SKM-1 (cell line): Measurements from ENCODE around the gene FAM114A2.
"Not testable (repeated sequence)": the region's sequence is repeated elsewhere in the genome, so short reads cannot be mapped to it uniquely, and the experiment has no call there.

Source experiments
- DNase-seq: peaks from one replicate; lab custom pipeline; 2025; ENCODE audit not compliant: unreplicated experiment; lab: John Stamatoyannopoulos, UW

FAM114A2 gene

DNA sequence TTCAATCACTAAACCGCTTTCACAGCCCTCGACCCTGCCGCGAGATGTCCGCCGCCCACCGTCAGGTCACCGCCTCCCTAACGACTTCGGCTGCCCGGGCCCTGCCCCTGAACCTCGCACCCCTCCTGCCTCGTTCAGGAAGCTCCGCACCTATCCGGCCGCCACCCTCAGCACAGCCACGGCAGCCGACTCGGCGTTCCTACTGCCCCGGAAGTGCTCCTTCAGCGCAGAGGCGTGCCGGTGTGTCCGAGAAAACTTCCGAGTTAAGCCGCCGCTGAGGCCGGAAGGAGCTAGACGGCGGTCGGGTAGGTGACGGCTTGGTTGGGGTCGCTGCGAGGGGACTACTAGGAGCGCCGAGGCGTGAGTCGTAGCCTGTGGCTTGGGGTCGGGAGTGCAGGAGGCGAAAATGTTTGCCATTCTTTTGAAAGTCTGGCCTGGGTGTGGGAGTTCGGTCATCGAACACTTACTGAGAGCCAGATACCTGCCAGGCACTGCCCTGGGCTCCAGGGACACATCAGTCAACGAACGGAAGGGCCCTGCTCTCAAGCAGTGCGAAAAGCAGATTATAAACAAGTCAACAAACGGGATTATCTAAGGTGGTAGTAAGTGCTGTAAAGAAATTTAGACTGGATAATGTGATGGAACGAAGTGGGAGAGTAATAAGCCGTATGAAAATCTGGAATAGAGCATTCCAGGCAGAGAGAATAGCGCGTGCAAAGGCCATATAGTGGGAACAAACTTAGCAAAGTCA lies at the start of gene FAM114A2, which contains the start of gene MFAP3:
Gene FAM114A2, minus strand, starts transcription at position 204 of the 751 bp plus-strand sequence. CDS start 3,957 bp downstream, outside the sequence.
Gene MFAP3, plus strand, starts transcription at position 261 of the 751 bp plus-strand sequence. CDS start 10,756 bp downstream, outside the sequence.
- DNase-seq = peak; percentile 89

DNA sequence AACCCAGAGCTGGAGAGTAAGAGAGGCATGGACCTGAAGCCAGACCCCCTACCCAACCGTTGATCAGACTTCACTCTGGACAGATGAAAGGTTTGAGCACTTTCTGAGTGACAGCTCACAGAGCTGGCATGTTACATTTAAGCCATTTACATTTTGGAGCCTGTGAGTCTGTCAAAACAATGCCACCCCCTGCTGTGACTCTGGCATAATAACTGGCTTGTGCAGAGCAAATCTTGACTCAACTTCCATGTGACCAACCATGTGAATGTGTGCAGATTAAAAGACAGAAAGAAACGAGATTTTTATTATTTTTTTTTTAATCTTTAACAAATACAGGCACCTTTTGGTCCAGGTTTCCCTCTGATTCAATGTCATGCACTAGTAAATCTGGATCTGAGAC lies 48.5 kb upstream of the FAM114A2 start:
- DNase-seq = no peak

DNA sequence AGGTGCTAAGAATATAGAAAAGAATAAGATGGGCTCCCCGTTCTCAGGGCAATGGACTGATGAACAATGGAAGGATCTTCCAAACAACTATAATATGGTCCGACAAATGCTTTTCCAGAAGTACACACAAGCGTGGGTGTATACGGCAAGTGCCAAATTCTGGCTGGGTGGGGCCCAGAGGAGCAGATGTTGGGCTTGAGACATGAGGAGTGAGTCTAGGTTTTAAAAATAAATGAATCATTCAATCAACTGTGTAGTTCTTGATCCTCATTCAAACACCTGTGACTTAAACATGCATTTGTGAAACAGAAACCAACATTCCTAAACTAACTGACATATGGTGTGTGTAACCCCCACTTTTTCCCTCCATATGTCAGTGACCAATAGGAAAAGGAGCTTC lies 47.9 kb upstream of the FAM114A2 start:
- no peak for DNase-seq

DNA sequence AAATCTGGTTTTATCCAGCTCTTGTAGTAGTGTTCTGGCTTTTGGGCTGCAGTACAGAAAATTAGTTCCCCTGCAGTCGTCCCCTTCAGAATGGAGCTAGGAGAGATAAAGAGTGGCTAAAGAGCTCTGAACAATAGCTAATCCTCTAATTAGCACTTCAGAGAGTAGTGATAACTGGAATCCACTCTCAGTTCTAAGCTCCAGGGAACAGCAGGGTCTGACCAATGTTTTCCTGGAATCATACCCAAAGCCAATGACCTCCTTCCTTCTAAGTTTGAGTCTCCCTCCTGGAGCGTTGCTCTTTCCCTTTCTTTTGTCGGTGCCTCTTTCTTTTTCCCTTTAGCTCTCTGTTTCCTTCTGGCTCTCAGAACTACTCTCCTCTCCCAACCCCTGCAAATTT lies 47.4 kb upstream of the FAM114A2 start:
- DNase-seq = no peak

DNA sequence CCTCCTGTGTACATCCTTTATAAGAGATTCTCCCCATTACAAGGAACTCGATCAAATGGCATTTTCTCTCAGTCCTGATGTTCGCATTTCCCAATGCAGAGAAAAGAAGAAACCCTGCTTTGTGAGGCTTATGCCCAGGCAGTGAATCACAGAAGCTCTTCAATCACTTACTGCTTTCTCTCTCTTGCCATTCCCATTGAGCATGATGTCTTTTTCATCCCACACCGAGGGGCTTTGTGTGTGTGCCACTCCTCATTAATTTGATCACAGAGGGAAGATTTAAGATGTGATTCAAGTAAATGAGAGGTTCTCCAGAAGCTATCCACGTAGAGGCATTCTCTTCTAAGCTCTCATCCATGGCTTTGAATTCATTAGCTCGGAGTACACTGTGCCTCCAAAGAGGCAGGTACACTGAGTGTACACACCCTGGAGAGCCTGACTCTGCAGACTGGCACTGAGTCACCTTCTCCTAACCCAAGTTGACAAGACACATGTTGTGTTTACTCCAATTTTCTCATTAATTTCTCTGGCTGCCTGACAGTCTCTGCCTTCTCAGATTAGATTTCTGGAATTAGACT lies 45.4 kb upstream of the FAM114A2 start:
- DNase-seq = no peak

DNA sequence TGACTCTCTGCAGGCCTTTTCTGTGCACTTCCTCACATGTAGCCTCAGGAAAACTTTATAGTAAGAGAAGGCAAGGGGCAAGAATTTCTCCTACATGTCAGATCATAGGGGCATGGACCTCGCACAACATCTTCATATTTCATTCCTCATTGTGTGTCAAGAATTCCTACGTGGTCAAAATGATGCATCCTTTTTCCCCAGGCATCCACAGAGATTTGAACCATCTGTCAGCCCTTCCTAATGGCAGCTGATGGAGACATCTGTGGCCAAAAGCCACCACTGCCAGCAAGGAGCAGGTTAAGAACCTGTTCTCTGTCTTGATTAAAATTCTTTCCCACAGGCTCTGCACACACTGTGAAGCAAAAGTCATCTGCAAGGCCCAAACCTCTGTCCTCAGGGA lies 42.5 kb upstream of the FAM114A2 start:
- DNase-seq = no peak

DNA sequence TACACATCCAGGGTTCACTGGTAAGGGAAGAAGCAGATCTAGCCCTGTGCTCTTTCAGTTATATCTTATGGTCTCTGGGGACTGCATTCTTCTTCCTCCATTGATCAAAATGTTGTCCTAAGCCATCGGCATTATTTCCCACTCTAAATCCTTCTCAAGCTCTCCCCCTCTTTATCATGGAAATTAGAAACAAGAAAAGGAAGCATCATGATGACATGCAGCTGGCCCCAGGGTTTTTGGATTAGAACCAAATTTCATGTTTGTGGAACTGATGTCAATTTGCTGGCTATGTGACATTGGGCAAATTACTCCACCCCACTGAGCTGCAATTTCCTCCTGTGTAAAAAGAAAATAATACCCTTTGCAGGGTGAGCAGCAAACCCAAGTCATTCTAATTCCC lies 39.6 kb upstream of the FAM114A2 start:
- no peak for DNase-seq

DNA sequence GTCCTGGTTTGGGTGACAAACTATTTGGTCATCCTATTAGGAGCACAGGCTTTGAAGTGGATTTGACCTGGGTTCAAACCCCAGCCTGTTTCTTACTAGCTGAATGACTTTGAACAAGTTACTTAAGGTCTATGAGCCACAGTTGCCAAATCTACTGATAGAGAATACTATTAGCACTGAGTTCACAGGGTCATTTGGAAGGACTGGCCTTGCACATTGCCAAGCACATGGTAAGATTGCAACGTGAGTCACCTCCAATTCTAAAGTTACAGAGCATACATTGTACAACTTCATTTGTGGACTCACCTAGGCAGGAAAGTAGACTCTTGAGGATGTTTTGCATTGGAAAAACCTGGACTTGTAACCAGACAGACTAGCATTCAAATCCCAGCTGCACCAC lies 39.0 kb upstream of the FAM114A2 start:
- no peak for DNase-seq

DNA sequence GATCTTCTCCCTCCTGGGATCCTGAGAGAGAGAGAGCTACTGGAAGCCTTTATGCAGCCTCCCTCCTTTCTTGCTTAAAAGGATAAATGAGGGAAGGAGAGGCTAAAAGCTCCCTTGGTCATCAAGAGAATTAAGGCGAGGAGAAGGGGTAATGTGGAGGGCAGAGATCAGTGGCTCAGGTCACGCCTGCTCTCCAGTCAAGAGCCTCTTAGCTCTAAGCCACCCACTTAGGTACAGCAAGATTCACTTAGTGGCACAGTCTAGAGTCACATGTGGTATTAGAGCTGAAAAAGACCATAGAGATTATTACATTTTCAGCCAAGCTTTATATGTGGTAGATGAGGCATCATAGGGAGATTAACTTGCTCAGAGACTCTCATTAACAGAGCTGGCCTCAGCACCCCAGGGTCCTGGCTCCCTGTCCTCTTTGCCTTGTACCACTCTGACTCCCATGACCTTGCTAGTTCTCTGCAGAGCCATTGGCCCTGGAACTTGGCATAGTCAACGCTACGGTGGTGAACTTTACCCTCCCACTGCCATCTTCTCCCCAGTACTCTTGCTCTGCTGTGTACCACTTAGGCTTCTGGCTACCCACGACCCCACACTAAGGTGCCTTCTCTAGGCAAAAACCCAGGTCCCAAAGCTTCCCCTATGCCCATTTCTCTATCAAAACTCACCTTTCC lies 37.7 kb upstream of the FAM114A2 start:
- no peak for DNase-seq

DNA sequence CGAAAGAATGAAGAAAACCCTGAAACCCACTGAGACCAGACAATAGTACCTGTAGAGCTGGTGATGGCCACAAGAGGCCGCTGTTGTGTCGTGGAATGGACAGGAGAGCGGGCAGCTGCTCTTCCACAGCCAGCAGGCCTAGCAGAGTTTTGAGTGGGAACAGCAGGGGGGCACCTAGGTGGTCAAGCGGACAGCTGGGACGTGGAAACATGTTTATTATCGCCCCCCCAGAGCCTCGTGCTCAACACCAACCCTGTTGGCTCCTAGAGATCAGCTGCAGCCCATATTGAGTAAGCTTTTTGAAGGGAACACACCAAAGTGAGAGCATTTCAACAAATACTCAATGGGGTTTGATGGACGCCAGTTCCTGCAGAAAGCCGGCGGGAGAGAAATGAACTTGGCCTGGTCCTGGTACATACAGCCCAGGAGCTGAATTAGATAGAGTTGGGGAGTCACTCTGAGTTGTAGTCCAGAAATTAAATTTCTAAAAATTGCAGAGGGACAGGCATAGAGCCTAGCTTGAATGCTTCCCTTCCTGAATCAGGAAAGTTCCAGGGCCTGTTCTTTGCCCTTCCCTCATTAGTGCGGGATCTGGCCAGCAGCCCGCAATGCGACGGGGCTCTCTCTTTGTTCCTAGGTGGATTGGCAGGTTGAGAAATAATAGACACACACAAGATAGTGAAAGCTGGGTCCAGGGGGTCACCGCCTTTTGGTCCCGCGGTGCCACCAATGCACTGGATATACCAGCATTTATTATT lies 33.9 kb upstream of the FAM114A2 start:
- DNase-seq = peak; percentile 8

DNA sequence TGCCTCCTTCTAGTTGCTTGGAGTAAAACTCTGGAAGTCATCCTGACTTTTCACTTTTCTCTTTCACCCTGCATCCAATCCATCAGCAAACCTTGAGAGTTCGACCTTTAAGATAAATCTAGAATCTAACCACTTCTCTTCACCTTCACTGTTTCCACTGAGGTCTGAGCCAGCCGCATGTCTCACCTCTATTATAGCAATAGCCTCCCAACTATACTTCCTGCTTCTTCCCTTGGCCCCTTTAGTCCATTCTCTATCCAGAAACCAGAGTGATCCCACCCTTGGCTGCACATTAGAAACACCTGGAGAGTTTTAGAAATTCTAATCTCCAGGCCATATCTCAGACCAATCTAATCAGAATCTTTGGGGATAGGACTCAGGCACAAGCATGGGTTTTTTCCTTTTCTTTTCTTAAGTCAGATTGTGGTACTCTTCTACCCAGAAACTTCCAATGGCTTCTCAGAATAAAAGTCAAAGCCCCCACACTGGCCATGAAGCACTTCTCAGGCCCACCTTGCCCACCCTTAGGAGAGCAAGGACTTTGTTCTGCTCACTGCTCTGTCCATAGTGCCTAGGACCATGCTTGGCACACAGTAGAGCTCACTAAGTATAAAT lies 33.2 kb upstream of the FAM114A2 start:
- DNase-seq = no peak

DNA sequence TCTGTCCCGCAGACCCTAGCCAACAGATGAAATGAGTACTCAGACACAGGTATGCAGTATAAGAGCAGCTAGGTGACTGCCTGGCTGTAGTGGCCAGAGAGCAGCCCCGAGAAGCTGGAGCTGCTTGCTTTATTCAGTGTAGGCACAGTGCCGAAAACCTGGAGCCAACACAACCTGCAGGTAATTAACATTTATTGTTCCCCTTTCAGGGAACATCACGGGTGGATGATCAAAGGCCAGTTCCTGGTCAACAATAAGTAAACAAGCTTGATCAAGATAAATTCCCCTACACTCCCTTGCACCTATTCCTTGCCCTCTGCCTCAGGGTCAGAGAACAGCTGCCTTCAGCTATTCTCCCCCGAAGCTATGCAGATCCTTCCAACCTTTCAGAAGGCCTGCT lies 31.1 kb upstream of the FAM114A2 start:
- not testable (repeated sequence) for DNase-seq

DNA sequence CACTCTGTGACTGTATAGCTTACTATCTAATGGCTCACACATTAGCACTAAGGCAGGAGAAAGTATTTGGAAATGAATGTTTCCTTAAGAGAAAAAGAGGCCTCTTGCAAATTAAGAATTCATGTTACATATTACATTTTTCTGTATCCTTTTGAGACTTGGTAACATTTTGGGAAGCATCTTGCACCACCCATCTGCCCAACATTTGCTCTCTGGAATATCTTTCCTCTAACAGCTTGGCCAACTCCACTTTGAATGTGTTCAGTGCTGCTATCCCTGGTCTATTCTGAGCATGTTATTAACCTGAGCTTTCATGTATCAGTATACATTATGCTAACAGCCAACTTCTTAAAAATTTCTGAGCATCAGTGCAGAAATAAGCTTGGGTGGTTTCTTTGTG lies 27.3 kb upstream of the FAM114A2 start:
- no peak for DNase-seq

DNA sequence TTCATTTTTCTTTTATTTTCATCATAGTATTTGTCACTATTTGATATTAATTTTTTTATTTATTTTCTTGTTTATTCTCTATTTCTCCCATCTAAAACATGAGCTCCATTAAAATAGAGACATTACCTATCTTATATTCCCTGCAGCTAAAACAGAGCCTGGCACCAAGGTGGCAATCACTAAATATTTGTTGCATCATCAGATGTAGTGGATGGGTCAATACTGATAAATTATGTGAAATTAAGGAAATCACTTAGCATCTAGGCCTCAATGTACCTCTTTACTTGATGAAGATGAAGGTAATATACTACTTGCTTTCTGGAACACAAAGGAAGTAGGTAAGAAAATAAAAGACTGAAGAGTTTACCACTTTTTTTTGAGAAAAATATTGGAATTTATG lies 24.7 kb upstream of the FAM114A2 start:
- no peak for DNase-seq

DNA sequence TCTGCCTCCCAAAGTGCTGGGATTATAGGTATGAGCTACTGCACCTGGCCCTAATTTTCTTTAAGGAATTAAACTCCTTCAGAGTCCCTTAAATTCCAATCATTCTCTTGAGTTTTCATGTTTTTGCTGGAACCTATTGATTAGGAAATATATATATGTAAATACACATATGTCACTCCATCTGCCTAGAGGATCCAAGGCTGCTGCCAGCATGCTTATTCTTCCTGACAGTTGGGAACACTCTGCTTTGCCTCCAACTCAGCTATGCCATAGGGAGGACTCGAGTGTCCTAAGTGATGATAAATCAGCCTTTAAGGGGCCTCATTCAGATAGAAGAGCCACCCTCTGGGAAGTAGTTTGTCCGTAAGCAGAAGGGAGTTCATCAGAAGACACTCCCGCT lies 21.9 kb upstream of the FAM114A2 start:
- no peak for DNase-seq

DNA sequence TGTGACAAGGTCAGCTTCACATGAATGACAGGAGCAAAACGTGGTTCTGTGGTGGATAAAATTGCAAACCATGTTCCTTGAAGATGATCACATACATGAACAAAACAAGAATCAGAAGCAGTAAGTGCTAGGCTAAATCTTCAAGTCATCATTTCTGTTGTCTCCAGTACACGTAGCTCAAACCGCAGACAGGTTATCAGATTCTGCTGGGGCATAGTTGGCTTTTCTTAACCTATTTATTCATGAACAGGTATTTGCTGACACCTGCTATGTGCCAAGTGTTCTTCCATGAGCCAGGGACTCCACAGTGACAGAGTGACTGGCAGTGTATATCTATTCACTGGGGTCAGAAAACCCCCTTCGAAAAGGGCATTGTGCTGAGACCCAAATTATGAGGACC lies 20.9 kb upstream of the FAM114A2 start:
- DNase-seq = no peak

DNA sequence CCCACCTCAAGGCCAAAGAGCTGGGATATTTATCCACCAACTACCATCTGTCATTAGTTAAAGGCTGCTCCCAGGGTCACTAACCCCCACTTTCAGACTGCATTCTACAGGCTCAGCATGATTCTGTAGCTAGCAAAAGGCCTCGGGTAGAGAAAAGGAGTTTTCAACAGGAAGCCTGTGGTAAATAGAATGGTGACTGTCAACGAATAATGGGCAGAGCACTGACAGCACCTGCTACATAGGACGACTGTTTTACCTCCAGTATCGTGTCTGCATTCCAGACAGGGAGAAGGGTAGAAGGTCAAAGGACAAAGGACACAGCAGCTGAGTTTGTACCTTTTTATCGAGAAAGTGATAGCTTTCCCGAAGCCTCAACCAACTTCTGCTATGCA lies 20.3 kb upstream of the FAM114A2 start:
- no peak for DNase-seq

DNA sequence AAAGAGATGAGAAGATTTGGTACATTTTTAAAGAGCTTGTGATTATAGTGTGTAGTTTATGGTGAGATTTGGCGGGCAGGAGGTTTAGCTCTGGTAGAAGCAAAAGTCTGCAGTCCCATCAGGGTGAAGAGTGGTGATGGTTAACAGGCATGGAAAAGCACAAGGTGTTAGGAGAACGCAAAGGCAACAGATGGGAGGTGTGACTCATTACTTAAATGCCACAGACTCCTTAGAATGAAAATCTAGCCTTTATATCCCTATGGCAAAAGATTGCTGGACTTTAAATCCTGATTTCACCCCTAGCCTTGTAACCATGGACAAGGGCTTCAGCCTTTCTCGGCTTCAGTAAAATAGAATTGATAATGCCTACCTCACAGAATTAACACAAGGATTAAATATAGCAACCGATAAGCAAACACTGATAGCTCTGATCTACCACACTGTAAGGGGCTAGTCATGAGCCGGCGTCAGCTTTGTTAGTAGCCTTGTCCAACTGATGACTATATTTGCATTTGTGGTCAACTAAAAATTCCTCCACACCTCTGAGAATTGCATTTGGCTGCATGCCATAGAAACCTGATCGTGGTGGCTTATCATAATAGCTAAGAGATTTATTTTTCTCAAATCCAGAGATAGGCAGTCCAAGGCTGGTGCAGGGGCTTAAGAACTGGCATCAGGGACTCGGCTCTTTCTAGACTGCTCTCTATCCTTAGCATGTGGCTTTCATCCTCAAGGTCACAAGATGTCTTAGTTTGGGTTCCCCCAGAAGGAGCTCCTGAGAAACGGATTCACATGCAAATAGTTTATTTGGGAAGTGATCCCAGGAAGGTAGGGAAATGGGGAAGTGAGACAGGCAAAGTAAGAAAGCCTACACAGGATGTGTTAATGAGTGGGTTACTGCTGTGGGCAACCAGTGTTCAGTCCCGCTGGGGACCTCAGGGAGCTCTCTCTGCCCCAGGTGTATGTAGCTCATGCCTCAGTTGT lies 19.6 kb upstream of the FAM114A2 start:
- DNase-seq = no peak

DNA sequence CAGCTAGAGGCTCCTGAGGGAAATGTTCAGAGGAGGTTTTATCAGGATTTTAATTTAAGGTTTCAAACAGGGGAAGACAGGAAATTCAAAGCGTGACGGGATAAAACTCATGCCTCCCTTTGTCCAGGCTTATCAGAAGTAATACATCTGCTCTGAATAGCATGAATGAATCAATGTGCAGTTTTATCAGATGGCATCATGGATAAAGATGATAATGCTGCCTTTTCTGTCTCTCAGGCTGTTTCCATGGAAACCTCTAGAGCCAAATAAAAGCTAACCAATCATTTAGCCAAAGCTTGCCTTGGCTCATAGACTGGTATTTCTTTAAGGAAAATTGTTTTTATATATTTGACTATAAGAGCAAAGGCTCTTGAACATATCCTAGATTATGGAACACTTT lies 16.5 kb upstream of the FAM114A2 start:
- DNase-seq = no peak

DNA sequence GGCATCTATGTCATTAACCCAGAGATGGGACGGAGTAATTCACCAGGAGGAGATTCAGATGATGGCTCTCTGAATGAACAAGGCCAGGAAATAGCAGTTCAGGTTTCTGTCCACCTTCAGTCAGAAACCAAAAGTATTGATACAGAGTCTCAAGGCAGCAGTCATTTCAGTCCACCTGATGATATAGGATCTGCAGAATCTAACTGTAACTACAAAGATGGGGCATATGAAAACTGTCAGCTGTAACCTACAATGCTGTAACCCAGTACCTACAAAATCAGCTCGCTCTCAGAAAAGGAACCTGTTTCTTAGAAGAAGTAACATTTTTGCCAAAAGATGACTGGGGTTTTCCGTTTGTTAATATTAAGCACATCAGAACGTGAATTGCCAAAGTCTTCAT lies 14.8 kb upstream of the FAM114A2 start:
- no peak for DNase-seq
